ENCODE data around the gene THSD8.

DNA sequence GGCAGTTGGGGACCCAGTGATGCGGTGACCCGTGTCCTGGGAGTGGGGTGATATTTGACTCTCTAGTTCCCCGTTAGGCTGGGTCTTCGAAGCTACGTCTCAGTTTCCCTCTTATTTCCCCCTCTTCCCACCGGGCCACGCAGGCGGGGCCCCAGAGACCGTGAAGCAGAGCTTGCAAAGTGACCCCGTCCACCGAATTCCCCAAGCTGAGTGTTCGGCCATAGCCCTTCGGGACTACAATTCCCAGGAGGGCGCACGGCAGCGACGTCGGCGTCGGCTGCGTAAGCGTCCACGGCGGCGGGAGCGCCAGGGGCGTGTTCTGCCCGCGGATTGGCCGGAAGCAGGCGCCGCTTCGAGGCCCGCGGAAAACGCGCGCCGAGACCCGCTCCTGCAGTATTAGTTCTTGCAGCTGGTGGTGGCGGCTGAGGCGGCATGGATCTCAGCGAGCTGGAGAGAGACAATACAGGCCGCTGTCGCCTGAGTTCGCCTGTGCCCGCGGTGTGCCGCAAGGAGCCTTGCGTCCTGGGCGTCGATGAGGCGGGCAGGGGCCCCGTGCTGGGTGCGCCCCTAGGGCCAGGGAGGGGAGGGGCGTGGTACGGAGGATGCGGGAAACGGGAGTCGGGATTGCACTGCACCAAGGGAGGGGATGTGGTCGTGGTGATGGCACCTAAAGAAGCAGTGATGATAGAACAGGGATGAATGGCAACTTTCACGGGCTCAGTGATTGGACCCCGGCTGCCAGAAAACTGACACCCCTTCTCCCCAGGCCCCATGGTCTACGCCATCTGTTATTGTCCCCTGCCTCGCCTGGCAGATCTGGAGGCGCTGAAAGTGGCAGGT lies 4.6 kb downstream of the THSD8 start, which contains the start of gene RNASEH2A:
- TF ChIP-seq POLR2A (IDR thresholded peaks at IDR 0.05) = peak in 1 of 4 donors; percentile 53
- peak; percentile 57 to 74 for TF ChIP-seq POLR2AphosphoS5 (IDR thresholded peaks at IDR 0.05)
- TF ChIP-seq, protein P1, sequence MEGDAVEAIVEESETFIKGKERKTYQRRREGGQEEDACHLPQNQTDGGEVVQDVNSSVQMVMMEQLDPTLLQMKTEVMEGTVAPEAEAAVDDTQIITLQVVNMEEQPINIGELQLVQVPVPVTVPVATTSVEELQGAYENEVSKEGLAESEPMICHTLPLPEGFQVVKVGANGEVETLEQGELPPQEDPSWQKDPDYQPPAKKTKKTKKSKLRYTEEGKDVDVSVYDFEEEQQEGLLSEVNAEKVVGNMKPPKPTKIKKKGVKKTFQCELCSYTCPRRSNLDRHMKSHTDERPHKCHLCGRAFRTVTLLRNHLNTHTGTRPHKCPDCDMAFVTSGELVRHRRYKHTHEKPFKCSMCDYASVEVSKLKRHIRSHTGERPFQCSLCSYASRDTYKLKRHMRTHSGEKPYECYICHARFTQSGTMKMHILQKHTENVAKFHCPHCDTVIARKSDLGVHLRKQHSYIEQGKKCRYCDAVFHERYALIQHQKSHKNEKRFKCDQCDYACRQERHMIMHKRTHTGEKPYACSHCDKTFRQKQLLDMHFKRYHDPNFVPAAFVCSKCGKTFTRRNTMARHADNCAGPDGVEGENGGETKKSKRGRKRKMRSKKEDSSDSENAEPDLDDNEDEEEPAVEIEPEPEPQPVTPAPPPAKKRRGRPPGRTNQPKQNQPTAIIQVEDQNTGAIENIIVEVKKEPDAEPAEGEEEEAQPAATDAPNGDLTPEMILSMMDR (IDR thresholded peaks at IDR 0.05) = peak in 2 of 6 experiments; percentile 23 to 26
- TF ChIP-seq EP300 (IDR thresholded peaks at IDR 0.05) = peak in 1 of 4 donors; percentile 10
